Measurements from ENCODE around the gene KAT2B.

DNA sequence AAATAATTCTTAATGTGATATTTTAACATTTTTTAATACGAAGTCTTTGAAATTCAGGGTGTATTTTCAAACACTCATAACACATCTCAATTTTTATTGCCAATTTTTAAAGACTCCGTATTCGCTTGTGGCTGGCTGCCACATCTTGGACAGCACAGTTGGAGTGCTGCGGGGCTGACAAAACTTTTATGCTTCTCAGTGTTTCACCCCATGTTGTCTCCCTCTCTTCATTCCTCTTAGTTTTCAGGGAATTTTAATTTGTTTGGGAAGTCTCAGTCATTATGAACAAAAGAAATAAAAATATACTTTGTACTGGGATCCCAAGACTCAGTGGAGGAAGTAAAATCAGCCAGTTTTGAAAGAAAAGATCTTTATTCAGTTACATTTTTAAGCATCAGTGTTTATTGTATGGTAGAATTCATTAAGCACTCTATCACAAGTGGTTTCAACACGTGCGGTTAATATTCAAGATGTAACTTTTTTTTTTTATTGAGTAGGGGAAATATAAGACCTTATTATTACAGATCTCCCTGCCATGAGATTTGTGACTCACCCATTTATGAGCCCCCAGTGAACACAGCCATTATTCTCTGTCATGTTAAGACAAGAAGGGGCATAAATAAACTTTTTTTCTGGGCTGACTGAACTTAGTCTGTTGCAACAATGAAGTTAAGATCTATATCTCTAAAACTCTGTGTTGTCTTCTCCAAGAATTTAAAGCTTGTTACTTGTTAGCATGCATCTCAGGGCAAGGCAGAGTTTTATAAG lies 26.8 kb downstream of the KAT2B start:
- TF ChIP-seq, protein P1, sequence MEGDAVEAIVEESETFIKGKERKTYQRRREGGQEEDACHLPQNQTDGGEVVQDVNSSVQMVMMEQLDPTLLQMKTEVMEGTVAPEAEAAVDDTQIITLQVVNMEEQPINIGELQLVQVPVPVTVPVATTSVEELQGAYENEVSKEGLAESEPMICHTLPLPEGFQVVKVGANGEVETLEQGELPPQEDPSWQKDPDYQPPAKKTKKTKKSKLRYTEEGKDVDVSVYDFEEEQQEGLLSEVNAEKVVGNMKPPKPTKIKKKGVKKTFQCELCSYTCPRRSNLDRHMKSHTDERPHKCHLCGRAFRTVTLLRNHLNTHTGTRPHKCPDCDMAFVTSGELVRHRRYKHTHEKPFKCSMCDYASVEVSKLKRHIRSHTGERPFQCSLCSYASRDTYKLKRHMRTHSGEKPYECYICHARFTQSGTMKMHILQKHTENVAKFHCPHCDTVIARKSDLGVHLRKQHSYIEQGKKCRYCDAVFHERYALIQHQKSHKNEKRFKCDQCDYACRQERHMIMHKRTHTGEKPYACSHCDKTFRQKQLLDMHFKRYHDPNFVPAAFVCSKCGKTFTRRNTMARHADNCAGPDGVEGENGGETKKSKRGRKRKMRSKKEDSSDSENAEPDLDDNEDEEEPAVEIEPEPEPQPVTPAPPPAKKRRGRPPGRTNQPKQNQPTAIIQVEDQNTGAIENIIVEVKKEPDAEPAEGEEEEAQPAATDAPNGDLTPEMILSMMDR (IDR thresholded peaks at IDR 0.05 in 8 of 11, conservative IDR thresholded peaks at IDR 0.05 in 3 of 11), result no peak
- TF ChIP-seq POLR2A (IDR thresholded peaks at IDR 0.05) (no peak), POLR2AphosphoS5 (IDR thresholded peaks at IDR 0.05) (no peak)
